GM13976 (cell line): ENCODE data around the gene ERC2.

ENCODE experiments used
- DNase-seq: peaks from one replicate; pipeline ENCODE4 v3.0.0; 2012; ENCODE audit warnings: low spot score
- CTCF ChIP-seq: IDR thresholded peaks from 2 replicates; pipeline ENCODE4 v1.5.1; 2012; ENCODE audit warnings: borderline replicate concordance, mild to moderate bottlenecking; ENCODE audit not compliant: insufficient read depth; ENCODE audit errors: extremely low read depth, missing control alignments, control extremely low read depth
- in situ Hi-C: fragments of 300-500 bp; cut with MboI; formaldehyde crosslinking; loops from one replicate; pipeline ENCODE4 v1.12.0; 2022; ENCODE audit warnings: low sequenced_read_pairs, mixed read lengths, inconsistent platforms; ENCODE audit not compliant: unreplicated experiment

The ERC2 gene

DNA sequence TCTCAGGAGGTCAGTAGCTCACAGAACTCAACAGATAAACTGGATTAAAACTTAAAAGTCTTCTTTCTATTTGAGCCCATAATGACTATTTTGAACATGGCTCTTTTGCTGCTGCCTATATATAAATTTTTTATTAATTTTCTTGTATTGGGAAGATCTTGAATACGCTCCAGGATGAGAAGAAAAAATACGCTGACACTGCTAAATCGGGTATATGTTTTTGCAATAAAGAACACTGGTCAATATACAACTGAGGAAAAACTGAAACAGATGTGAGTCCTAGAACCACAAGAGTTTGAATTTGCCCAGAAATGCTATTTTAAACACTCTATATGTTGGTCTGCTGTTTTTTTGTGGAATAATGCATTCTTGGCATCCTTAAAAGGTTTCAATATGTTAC lies 1001.7 kb downstream of the ERC2 start:
- no peak for TF ChIP-seq CTCF
- in situ Hi-C loops: no loop called here

GRCh38 chr3:55461896-55462295 lies 1006.4 kb downstream of the ERC2 start:
- DNase-seq: no peak
- TF ChIP-seq CTCF: no peak
- in situ Hi-C loops: no loop called here

More for the DNA sequence above, 1001.7 kb downstream of the ERC2 start:
- no peak for DNase-seq

DNA sequence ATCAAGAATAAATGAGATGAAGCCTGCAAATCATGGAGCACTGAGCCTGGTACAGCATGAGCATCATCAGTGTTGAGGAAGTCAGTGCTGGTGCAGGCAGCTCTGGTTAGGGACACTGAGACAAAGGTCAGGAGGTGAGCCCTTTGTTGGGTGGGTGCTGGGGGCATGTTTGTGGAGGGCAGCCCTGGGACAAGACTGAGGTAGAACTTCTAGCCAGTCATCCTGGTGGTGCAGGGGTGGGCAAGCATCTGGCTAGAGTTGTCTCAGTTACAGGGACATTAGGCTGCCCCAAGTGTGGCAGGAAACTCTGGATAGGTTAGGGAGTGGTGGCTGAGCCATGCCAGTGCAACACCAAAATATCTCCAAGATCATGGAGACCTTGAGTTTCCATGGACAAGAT lies 1008.4 kb downstream of the ERC2 start:
- in situ Hi-C loops: no loop called here
- no peak for DNase-seq
- TF ChIP-seq CTCF: no peak
